DMS79 treated with DMSO at 0.1 percent for 48 hours (cell line): ENCODE results near the gene LIMS2.

Experiments used
- DNase-seq: peaks from one replicate; lab custom pipeline; 2025; lab: John Stamatoyannopoulos, UW

The LIMS2 gene

GRCh38 chr2:127634066-127634617, 41.2 kb downstream of the LIMS2 start:
- no peak for DNase-seq

GRCh38 chr2:127633556-127634065, 41.7 kb downstream of the LIMS2 start:
- no peak for DNase-seq

DNA sequence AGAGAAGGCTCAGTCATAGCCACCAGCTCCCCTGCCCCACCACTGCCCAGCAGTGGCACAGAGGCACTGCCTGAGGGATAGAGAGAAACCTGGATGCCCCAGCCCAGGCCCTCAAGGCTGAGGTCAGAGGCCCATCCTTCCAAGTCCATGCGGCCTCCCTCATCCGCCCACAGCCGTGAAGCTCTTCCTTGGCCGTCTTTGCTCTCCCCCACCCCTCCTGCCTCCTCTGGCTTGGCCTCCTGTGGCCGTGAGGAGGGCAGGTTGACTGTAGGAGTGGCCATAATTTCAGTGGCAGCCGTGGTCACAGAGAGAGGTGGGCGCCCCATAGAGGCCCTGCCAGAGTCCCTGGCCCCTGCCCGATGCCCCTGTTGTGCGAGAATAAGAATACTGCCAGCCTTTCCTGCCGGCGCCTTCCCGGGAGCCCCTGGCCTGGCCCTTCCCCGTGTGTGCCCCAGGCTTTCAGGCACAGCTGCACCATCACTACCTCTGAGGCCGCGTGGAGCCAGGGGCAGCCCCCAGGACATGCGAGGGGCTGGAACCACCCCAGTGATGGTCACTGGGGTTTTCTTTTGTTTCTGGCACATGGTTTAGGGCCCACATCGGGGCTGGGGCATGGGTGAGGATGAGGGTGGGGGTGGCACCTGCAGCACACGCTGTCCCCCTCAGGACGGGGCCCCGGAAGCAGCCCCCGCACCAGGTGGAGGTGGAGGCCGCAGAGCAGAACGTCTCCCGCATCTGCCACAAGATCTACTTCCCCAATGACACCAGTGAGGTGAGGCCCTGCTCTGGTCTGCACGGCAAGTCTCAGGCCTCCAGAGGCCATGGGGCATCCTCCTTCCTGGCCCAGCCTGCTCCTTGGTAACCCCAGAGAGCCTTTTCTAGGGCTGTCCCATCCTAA, 42.5 kb downstream of the LIMS2 start:
- no peak for DNase-seq

GRCh38 chr2:127631997-127632581, 43.2 kb downstream of the LIMS2 start:
- DNase-seq, result no peak

- no peak for DNase-seq
Measured at GRCh38 chr2:127631541-127631996, 43.8 kb downstream of the LIMS2 start.

DNA sequence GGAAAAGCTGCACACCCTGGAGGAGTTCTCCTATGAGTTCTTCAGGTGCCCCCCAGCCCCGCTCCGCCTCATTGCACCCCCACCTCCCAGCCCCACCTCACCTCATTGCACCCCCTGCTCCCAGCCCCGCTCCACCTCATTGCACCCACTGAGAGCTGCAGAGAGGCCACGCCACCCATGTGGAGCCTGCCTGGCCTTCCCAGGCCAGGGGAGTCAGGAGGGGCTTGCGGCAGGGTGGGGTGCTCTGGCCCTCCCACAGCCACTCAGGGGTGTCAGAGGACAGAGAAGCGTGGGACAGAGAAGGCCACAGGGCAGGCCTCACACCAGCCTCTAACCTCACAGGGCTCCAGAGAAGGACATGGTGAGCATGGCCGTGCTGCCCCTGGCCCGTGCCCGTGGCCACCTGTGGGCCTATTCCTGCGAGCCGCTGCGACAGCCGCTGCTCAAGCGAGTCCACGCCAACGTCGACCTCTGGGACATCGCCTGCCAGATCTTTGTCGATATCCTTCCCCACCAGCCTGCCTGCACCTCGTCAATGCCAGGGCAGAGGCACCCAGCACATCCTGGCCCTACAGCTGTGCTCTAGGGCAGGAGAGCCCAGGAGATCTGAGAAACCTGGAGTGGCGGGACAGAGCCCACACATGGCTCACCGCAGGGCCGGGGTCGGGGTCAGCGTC, 44.3 kb downstream of the LIMS2 start:
- DNase-seq, result no peak

DNA sequence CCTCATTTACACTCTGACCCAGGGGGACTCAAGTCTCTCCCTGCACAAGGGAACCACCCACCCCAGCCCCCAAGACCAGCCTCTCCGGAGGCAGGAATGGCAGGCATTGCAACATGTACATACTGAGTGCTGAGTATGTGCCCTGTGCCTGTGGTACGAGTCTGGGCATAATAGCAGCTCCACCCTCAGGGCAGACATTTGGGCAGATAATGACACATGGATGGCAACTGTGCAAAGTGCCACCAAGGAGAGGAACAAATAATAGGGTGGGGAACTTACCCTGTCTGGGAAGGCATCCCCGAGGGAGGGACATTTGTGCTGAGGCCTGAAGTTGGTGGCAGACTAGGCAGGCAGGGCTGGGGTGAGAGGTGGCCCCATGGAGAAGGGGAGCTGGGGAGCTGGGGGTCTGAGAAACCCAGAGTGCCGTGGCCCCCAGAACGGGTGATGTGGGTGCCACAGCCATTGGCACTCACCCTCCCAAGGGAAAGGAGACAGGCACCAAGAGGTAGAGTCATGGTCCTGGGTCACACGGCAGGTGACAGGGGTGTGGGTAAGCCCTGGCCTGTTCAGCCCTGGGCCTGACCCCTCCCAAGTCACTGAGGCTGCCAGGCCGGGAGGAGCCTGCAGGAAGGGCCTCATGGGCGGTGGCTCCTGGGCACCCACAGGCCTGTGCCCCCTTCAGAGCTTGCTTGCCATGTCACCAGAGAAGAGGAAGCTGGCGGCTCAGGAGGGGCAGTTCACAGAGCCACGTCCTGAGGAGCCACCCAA, 45.0 kb downstream of the LIMS2 start:
- no peak for DNase-seq

DNA sequence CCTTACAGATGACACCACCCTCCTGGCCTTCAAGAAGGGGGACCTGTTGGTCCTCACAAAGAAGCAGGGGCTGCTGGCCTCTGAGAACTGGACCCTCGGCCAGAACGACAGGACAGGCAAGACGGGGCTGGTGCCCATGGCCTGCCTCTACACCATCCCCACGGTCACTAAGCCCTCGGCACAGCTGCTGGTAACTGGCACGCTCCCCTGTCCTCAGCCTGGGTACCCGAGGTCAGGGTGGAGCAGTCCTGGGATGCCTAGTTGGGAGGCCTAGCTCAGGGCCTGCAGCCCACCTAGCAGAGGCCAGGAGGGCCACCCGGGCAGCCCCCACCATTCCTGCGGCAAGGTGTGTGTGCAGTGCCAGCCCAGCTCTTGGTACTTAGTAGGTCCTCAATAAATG, 45.7 kb downstream of the LIMS2 start:
- no peak for DNase-seq

DNA sequence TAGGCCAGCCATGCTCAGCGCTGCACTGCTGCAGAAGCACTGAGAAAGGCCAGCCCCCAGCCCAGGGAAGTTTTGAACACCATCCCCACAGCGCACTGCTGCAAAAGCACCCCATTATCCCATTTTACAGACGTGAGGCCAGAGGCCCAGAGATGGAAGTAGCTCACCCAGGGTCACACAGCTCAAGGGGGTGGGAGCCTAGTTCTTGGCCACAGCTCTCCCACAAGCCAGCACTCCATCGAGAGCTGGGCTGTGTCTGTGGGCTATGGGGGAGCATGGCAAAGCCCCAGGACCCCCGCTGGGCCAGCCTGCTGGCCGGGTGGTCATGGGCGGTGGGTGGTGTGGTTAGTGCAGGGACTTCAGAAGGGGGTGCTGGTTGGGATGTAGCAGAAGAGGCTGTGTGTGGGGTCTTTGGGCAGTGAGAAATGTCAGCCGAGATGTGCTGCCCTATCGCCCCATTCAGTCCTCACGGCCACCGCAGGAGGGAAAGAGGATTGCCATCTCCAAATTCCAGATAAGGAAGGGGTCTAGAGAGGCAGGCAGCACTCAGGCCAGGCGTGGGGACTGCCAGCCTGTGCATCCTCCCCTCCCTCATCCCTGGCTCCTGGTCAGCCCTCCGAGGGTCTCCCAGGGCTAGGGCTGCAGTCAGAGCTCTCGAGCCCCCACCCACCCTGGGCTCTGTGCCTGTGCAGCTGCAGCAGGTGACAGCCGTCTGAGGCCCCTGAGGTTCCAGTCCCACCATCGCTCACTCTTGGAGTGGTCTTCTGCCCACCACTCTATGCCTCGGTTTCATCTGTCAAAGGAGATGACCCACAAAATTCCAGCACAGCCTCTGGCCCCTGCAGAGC, 46.3 kb downstream of the LIMS2 start:
- no peak for DNase-seq

- DNase-seq, result no peak
Measured at GRCh38 chr2:127627740-127628571, 47.4 kb downstream of the LIMS2 start.

DNA sequence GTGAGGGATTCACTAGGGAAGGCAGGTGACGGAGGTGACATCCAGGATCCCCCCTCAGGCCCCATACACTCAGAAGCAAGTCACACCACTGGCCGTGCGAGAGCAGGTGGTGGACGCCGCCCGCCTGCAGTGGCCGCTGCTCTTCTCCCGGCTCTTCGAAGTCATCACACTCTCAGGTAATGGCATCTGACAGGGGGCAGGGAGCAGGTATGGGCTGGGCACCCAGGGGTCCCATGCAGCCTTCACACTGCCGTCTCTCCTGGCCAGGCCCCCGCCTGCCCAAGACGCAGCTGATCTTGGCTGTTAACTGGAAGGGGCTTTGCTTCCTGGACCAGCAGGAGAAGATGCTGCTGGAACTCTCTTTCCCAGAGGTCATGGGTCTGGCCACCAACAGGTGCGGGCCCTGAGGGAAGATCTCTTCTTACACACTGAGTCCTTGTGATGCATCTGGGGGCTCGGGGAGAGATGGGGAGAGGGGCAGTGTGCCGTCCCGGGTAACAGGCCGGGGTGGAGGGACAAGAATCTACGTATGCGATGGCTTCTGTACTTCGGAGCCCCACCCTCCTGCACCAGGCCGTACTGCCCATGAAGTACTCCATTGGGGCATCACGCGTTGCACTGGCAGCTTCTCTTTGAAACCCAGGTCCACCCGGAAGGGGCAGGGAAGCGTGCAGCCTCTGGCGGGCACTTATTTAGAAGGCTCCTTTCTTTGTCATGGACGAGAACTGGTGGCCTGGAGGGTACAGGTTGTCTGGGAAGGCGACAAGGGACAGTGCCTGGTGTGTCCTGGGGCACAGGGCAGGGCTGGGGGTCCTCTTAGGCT, 48.2 kb downstream of the LIMS2 start:
- no peak for DNase-seq

GRCh38 chr2:127626175-127626574, 49.2 kb downstream of the LIMS2 start:
- DNase-seq, result no peak

GRCh38 chr2:127625572-127625951, 49.8 kb downstream of the LIMS2 start:
- no peak for DNase-seq

DNA sequence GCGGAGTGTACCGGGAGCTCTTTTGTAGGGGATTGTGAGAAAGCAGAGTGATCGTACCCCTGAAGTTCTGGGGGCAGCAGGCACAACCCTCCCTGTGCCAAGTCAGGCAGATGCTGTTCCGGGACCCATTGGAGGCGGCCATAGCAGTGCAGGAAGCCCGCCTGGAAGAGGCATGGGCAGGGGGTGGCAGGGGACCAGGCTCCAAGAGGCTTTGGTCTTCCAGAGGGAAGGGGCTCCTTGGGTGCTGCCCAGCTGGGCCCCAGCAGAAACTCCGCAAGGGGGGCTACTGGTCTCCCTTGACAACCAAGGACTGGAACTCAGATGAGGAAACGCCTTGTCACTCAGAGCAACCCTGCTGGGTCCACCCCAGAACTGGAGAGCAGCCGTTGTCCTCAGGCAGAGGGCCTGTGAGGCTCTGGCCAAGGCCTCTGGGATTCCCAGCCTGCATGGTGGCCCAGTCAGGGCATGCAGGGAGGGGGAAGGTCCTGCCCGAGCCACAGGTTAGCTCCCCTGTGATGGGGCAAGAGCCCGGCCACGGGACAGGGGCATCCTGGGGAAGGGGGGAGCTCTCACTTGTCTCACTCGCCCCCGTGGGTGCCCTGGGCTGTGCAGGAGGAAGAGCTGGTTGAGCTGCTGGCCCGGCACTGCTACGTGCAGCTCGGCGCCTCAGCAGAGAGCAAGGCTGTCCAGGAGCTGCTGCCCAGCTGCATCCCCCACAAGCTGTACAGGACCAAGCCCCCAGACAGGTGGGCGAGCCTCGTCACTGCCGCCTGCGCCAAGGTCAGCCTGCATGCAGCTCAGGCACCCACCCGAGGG, 50.4 kb downstream of the LIMS2 start:
- no peak for DNase-seq

DNA sequence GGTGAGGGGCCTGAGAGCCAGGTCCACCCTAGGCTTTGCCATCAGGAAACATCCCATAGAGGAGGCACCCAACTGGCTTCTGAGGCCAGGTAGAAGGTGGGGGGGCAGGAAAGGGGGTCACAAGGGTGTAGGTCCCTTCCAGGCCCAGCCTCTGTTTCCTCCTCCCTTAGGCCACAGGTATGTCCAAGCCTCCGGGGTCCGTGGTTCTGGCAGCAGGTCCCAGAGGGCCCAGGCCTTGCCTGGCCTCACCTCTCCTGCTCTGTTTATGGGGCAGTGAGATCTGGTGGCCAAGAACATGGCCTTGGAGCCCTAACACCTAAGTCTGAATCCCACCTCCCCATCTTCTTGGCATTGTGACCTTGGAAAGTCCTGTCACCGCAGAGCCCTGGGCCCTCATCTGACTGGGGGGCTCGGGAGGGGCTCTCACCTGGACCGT, 51.0 kb downstream of the LIMS2 start:
- DNase-seq, result no peak

DNA sequence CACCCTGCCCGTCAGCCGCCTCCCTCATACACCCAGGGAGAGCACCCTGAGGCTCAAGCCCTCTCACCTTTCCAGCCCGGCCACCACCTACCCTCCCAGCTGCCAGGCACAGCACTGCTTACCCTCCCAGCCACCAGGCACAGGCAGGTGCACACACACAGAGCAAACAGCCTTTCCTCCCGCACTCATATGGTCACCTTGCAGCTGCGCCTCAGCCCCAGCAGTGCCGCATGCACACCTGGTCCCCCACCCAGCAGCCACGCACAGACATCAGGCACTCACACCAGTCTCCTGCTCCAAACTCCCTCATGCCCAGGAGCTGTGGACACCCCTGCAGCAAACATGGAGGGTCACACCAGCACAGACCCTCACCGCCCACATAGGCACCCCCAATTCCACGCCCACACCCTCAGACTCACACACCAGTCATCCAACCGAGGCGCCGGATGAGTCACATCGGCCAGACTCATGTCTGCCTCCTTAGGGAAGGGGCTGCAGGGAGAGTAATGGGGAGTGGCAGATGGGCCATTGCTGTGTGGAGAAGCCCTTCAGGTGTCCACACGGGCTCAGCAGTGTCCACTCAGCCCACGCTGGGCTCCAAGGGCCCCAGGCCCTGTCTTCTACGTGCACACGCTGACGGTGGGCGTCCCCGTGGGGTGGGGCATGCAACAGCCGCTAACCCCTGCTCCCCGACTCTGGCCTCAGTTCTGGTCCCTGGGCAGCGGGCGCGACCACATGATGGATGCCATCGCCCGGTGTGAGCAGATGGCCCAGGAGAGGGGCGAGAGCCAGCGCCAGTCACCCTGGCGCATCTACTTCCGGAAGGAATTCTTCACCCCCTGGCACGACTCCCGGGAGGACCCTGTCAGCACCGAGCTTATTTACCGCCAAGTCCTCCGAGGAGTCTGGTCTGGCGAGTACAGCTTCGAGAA, 51.7 kb downstream of the LIMS2 start:
- no peak for DNase-seq
